ENCODE measurements around the gene PDHX.

PDHX gene

DNA sequence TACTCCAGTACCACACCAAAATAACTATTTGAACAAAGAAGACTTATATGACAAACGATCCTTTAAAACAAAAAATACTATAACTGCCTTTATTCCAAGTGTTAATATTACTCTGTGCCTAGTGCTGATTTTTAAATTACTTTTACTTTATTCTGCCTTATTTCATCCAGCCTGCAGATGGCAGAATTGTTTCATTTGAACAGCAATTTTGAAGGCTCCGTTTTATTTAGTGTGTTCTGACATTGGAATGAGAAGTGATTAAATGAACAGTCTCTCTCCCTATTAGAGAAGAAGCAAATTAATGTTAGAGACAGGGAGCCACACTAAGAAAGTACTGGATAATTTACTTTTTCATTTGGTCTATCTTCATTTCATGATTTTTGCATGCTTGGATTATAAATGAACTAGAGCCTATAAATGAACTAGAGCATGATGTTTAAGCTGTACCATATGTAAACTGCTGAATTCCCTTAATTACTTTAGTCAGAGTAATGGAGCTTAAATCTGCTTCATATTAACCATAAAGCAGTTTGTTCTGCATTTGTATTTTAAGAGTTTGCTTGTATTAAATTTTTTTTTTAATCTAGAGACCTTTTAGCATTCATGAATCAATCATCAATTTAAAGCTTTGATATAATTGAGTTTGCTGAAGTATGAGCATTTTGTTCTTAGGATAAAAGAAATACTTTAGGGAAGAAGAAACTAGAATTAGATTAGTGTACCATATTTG lies 9.8 kb downstream of the PDHX start:
- TF ChIP-seq, protein P1, sequence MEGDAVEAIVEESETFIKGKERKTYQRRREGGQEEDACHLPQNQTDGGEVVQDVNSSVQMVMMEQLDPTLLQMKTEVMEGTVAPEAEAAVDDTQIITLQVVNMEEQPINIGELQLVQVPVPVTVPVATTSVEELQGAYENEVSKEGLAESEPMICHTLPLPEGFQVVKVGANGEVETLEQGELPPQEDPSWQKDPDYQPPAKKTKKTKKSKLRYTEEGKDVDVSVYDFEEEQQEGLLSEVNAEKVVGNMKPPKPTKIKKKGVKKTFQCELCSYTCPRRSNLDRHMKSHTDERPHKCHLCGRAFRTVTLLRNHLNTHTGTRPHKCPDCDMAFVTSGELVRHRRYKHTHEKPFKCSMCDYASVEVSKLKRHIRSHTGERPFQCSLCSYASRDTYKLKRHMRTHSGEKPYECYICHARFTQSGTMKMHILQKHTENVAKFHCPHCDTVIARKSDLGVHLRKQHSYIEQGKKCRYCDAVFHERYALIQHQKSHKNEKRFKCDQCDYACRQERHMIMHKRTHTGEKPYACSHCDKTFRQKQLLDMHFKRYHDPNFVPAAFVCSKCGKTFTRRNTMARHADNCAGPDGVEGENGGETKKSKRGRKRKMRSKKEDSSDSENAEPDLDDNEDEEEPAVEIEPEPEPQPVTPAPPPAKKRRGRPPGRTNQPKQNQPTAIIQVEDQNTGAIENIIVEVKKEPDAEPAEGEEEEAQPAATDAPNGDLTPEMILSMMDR (IDR thresholded peaks at IDR 0.05; ENCODE audit: poor library complexity, severe bottlenecking), result peak; percentile 90
- Histone ChIP-seq H3K9me3 (ENCODE audit: severe bottlenecking) (no peaks in the 10 kb centered on the region), H3K4me3 (ENCODE audit: severe bottlenecking) (no peak overlapping the region), H3K27me3 (ENCODE audit: insufficient read depth, poor library complexity, severe bottlenecking) (no peaks in the 10 kb centered on the region), H3K36me3 (ENCODE audit: low read depth) (peaks cover 5% of the 10 kb centered on the region; the same call in 1 of the 2 replicates), H3K4me1 (ENCODE audit: insufficient read depth, poor library complexity, severe bottlenecking) (peaks cover 10% of the 10 kb centered on the region), H3K27ac (ENCODE audit: poor library complexity, severe bottlenecking) (no peak overlapping the region)
- DNase-seq (ENCODE audit: low spot score), result no peak
- peak; percentile 54; the same call in 2 of the 3 replicates for ATAC-seq (ENCODE audit: low read depth)

DNA sequence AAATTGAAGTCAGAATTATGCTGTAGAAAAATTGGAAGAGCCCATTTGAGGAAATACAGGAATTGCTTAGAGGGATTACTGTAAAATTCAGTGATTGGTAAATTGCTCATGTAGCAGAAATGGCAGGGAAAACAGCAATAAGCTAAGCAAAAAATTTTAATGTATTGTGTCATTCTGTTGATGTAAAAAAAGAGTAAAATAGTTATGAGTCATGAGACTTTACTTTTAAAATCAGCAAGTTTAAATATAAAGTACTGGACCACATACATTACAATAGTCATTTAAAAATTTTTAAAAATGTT lies 10.4 kb downstream of the PDHX start:
- DNase-seq (ENCODE audit: low spot score) (no peak), ATAC-seq (ENCODE audit: low read depth) (no peak)
- Histone ChIP-seq H3K4me3 (ENCODE audit: severe bottlenecking) (no peak overlapping the region), H3K27me3 (ENCODE audit: insufficient read depth, poor library complexity, severe bottlenecking) (no peaks in the 10 kb centered on the region), H3K9me3 (ENCODE audit: severe bottlenecking) (no peaks in the 10 kb centered on the region), H3K4me1 (ENCODE audit: insufficient read depth, poor library complexity, severe bottlenecking) (peaks cover 10% of the 10 kb centered on the region), H3K36me3 (ENCODE audit: low read depth) (peaks cover 8% of the 10 kb centered on the region), H3K27ac (ENCODE audit: poor library complexity, severe bottlenecking) (no peak overlapping the region)
- TF ChIP-seq, protein P1 (IDR thresholded peaks at IDR 0.05; ENCODE audit: poor library complexity, severe bottlenecking), result no peak

DNA sequence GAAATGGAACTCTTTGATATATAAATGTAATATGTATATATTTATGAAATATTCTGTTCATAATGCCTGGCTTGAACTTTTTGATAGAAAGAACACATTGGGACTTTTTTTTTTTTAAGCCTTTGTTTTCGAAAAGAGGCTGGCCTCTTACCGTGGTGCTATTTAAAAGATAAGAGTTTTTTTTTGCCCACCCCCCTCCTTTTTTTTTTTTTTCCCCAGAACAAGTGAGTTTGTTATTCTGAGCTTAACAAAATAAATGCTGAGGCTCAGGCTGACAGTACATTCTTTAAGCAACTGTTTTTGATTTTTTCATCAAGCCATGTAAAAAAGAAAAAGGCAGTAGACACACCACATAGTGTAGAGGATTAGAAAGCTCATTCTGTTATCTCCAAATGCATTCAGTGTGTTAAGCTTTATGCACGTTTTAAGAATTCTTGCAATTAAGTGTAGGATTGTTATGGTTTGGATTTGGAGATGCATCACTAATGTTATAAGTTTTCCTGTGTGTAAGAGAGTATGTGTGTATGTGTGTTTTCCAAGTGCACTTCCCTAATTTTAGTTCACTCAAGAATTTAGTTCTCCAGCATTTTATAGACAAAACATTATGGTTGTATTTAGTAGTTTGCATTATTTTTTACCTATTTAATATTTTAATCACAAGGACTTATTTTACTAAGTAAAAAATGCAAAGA lies 12.0 kb downstream of the PDHX start:
- Histone ChIP-seq H3K27ac (ENCODE audit: poor library complexity, severe bottlenecking) (no peak overlapping the region), H3K9me3 (ENCODE audit: severe bottlenecking) (no peaks in the 10 kb centered on the region), H3K4me1 (ENCODE audit: insufficient read depth, poor library complexity, severe bottlenecking) (peaks cover 10% of the 10 kb centered on the region), H3K36me3 (ENCODE audit: low read depth) (peaks cover 21% of the 10 kb centered on the region), H3K4me3 (ENCODE audit: severe bottlenecking) (no peak overlapping the region), H3K27me3 (ENCODE audit: insufficient read depth, poor library complexity, severe bottlenecking) (no peaks in the 10 kb centered on the region)
- DNase-seq (ENCODE audit: low spot score), result no peak
- TF ChIP-seq, protein P1 (IDR thresholded peaks at IDR 0.05; ENCODE audit: poor library complexity, severe bottlenecking), result no peak
- no peak for ATAC-seq (ENCODE audit: low read depth)

DNA sequence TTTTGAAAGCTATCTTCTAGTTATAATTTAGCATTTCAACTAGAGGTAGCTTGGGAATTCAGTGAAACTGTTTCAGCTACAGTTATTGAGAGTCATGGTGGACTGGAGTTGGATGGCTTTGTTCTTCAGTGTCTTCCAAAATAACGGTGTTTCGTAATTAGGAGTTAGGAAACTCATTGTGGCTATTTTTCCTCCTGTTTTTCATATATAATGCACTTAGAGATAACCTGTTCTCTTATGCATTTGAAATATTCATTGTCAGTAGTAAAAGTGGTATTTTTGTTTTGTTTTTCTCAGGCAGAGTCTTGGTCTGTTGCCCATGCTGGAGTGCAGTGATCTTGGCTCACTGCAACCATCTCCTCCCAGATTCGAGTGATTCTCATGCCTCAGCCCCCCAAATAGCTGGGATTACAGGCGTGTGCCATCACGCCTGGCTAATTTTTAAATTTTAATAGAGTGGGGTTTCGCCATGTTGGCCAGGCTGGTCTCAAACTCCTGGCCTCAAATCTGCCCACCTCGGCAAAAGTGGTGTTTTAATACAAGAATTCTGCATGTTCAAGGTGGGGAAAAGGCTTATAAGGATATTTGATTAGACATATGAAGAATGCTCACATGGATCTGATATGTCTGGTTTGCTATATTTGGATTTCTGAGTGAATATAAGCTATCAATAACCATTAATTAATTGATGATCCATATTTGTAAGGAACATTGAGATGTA lies 12.7 kb downstream of the PDHX start:
- TF ChIP-seq, protein P1 (IDR thresholded peaks at IDR 0.05; ENCODE audit: poor library complexity, severe bottlenecking), result no peak
- ATAC-seq (ENCODE audit: low read depth), result no peak
- Histone ChIP-seq H3K27ac (ENCODE audit: poor library complexity, severe bottlenecking) (no peak overlapping the region), H3K27me3 (ENCODE audit: insufficient read depth, poor library complexity, severe bottlenecking) (no peaks in the 10 kb centered on the region), H3K4me1 (ENCODE audit: insufficient read depth, poor library complexity, severe bottlenecking) (peaks cover 10% of the 10 kb centered on the region), H3K36me3 (ENCODE audit: low read depth) (peaks cover 21% of the 10 kb centered on the region), H3K9me3 (ENCODE audit: severe bottlenecking) (no peaks in the 10 kb centered on the region), H3K4me3 (ENCODE audit: severe bottlenecking) (no peak overlapping the region)
- DNase-seq (ENCODE audit: low spot score), result no peak

All from RWPE2 (cell line).